HEK293 (cell line): ENCODE data around the gene SH3BP4.

ENCODE experiments used
- CTCF ChIA-PET: fragments of 350-600 bp; formaldehyde crosslinking; extraction: SDS; loops from one replicate; lab custom pipeline; 2021; ENCODE audit warnings: antibody characterized with exemption; lab: Yijun Ruan, JAX
- POLR2A ChIA-PET: fragments of 300-600 bp; formaldehyde crosslinking; extraction: SDS; loops from one replicate; lab custom pipeline; 2020; ENCODE audit warnings: antibody characterized with exemption, inconsistent platforms; lab: Yijun Ruan, JAX
- H3K27ac ChIP-seq: fragments of 200-500 bp; sonication (Bioruptor generic); 2 replicates; pipeline ENCODE4 v1.5.1; 2014; ENCODE audit warnings: low read depth, low read length, control low read depth, inconsistent platforms; ENCODE audit errors: extremely low read depth
- H3K36me3 ChIP-seq, 2 experiments: fragments of 200-500 bp in 1 of 2; sonication (Bioruptor generic) in 1 of 2; 1 replicate in 1 of 2; 2 replicates in 1 of 2; pipeline ENCODE4 v1.5.1; 2014 to 2017; ENCODE audit warnings: inconsistent platforms in 2 of 2, low read length in 2 of 2; ENCODE audit not compliant: control insufficient read depth in 2 of 2, insufficient read depth in 1 of 2
- H3K4me1 ChIP-seq: fragments of 200-500 bp; sonication (Bioruptor generic); 2 replicates; pipeline ENCODE4 v1.5.1; 2014; ENCODE audit warnings: mild to moderate bottlenecking, low read length, inconsistent platforms; ENCODE audit not compliant: control insufficient read depth, insufficient read depth
- H3K4me3 ChIP-seq: 2 replicates; pipeline ENCODE4 v1.5.1; 2011; ENCODE audit warnings: low read depth, mild to moderate bottlenecking, control low read depth, low read length, moderate library complexity
- H3K9me3 ChIP-seq: fragments of 200-500 bp; sonication (Bioruptor generic); 2 replicates; pipeline ENCODE4 v1.5.1; 2014; ENCODE audit warnings: low read depth, low read length, inconsistent platforms; ENCODE audit not compliant: control insufficient read depth, insufficient read depth
- EGR2 ChIP-seq: fragments of 450-650 bp; formaldehyde crosslinking; IDR thresholded peaks from 2 replicates; pipeline ENCODE4 v1.5.1; 2016; ENCODE audit warnings: low read depth, missing biosample characterization, missing genetic modification characterization
- FEZF1 ChIP-seq: fragments of 450-650 bp; formaldehyde crosslinking; IDR thresholded peaks from 2 replicates; pipeline ENCODE4 v1.5.1; 2016; ENCODE audit warnings: missing biosample characterization, missing genetic modification characterization
- MZF1 ChIP-seq: fragments of 450-650 bp; formaldehyde crosslinking; IDR thresholded peaks from 2 replicates; pipeline ENCODE4 v1.5.1; 2017; ENCODE audit warnings: missing biosample characterization, missing genetic modification characterization, borderline replicate concordance
- PRDM1 ChIP-seq: fragments of 450-650 bp; formaldehyde crosslinking; IDR thresholded peaks from 2 replicates; pipeline ENCODE4; 2016; ENCODE audit warnings: missing biosample characterization, missing genetic modification characterization
- RBAK ChIP-seq: fragments of 450-650 bp; formaldehyde crosslinking; IDR thresholded peaks from 2 replicates; pipeline ENCODE4 v1.5.1; 2016; ENCODE audit warnings: missing biosample characterization, missing genetic modification characterization
- SP7 ChIP-seq: fragments of 450-650 bp; formaldehyde crosslinking; IDR thresholded peaks from 2 replicates; pipeline ENCODE4 v1.5.1; 2016; ENCODE audit warnings: missing biosample characterization, missing genetic modification characterization
- ZBTB20 ChIP-seq: fragments of 450-650 bp; formaldehyde crosslinking; IDR thresholded peaks from 2 replicates; pipeline ENCODE4 v1.5.1; 2016; ENCODE audit warnings: missing biosample characterization, missing genetic modification characterization
- ZFHX2 ChIP-seq: fragments of 450-650 bp; formaldehyde crosslinking; conservative IDR thresholded peaks from 2 replicates; pipeline ENCODE4 v1.5.1; 2016; ENCODE audit warnings: missing biosample characterization, missing genetic modification characterization
- ZFP37 ChIP-seq: fragments of 450-650 bp; formaldehyde crosslinking; IDR thresholded peaks from 2 replicates; pipeline ENCODE4 v1.5.1; 2016; ENCODE audit warnings: missing biosample characterization, missing genetic modification characterization
- ZIC2 ChIP-seq: fragments of 450-650 bp; formaldehyde crosslinking; IDR thresholded peaks from 2 replicates; pipeline ENCODE4 v1.5.1; 2016; ENCODE audit warnings: missing biosample characterization, missing genetic modification characterization
- ZNF10 ChIP-seq: fragments of 450-650 bp; formaldehyde crosslinking; IDR thresholded peaks from 2 replicates; pipeline ENCODE4 v1.5.1; 2017; ENCODE audit warnings: missing biosample characterization, missing genetic modification characterization
- ZNF133 ChIP-seq: fragments of 450-650 bp; formaldehyde crosslinking; IDR thresholded peaks from 2 replicates; pipeline ENCODE4 v1.5.1; 2016; ENCODE audit warnings: missing biosample characterization, missing genetic modification characterization
- ZNF155 ChIP-seq: fragments of 450-650 bp; formaldehyde crosslinking; IDR thresholded peaks from 2 replicates; pipeline ENCODE4 v1.5.1; 2016; ENCODE audit warnings: missing biosample characterization, missing genetic modification characterization
- ZNF16 ChIP-seq: fragments of 450-650 bp; formaldehyde crosslinking; IDR thresholded peaks from 2 replicates; pipeline ENCODE4 v1.5.1; 2016; ENCODE audit warnings: low read depth, missing biosample characterization, missing genetic modification characterization
- ZNF184 ChIP-seq: fragments of 450-650 bp; IDR thresholded peaks from 2 replicates; pipeline ENCODE4 v1.5.1; 2018; ENCODE audit warnings: missing biosample characterization, mild to moderate bottlenecking, missing genetic modification characterization
- ZNF23 ChIP-seq: fragments of 450-650 bp; formaldehyde crosslinking; IDR thresholded peaks from 2 replicates; pipeline ENCODE4 v1.5.1; 2016; ENCODE audit warnings: missing biosample characterization, missing genetic modification characterization, borderline replicate concordance
- ZNF274 ChIP-seq, 2 experiments: fragments of 200-500 bp in 1 of 2; fragments of 450-650 bp in 1 of 2; sonication (Bioruptor generic) in 1 of 2; formaldehyde crosslinking in 1 of 2; IDR thresholded peaks; 2 replicates each; pipeline versions ENCODE4 v1.5.1 to v1.6.1; 2014 to 2016; ENCODE audit warnings: borderline replicate concordance in 1 of 2, inconsistent platforms in 1 of 2, low read length in 1 of 2, missing biosample characterization in 1 of 2, missing genetic modification characterization in 1 of 2
- ZNF391 ChIP-seq: fragments of 450-650 bp; formaldehyde crosslinking; IDR thresholded peaks from 2 replicates; pipeline ENCODE4 v1.5.1; 2016; ENCODE audit warnings: low read depth, missing biosample characterization, missing genetic modification characterization, borderline replicate concordance
- ZNF404 ChIP-seq: fragments of 450-650 bp; formaldehyde crosslinking; IDR thresholded peaks from 2 replicates; pipeline ENCODE4 v1.5.1; 2017; ENCODE audit warnings: missing biosample characterization, missing genetic modification characterization
- ZNF514 ChIP-seq: fragments of 450-650 bp; formaldehyde crosslinking; IDR thresholded peaks from 2 replicates; pipeline ENCODE4 v1.5.1; 2016; ENCODE audit warnings: missing biosample characterization, missing genetic modification characterization
- ZNF558 ChIP-seq: fragments of 450-650 bp; formaldehyde crosslinking; IDR thresholded peaks from 2 replicates; pipeline ENCODE4 v1.5.1; 2016; ENCODE audit warnings: missing biosample characterization, missing genetic modification characterization
- ZNF777 ChIP-seq: fragments of 450-650 bp; formaldehyde crosslinking; IDR thresholded peaks from 2 replicates; pipeline ENCODE4 v1.5.1; 2017; ENCODE audit warnings: missing biosample characterization, missing genetic modification characterization, borderline replicate concordance
- ZNF785 ChIP-seq: fragments of 450-650 bp; formaldehyde crosslinking; IDR thresholded peaks from 2 replicates; pipeline ENCODE4 v1.5.1; 2016; ENCODE audit warnings: missing biosample characterization, missing genetic modification characterization
- ZXDB ChIP-seq: fragments of 450-650 bp; formaldehyde crosslinking; IDR thresholded peaks from 2 replicates; pipeline ENCODE4 v1.5.1; 2016; ENCODE audit warnings: missing biosample characterization, missing genetic modification characterization
- TF ChIP-seq, protein P1 (sequence below): fragments of 450-650 bp; formaldehyde crosslinking; optimal IDR thresholded peaks from 2 replicates; pipeline ENCODE3; 2016; ENCODE audit warnings: missing biosample characterization, mild to moderate bottlenecking, missing genetic modification characterization
- TF ChIP-seq, protein P2 (sequence below): fragments of 450-650 bp; formaldehyde crosslinking; IDR thresholded peaks from 2 replicates; pipeline ENCODE4 v1.5.1; 2017; ENCODE audit warnings: missing biosample characterization, missing genetic modification characterization
- TF ChIP-seq, protein P3 (sequence below): fragments of 450-650 bp; formaldehyde crosslinking; IDR thresholded peaks from 2 replicates; pipeline ENCODE4 v1.5.1; 2017; ENCODE audit warnings: missing biosample characterization, missing genetic modification characterization
- TF ChIP-seq, protein P4 (sequence below): fragments of 450-650 bp; formaldehyde crosslinking; IDR thresholded peaks from 2 replicates; pipeline ENCODE4 v1.5.1; 2017; ENCODE audit warnings: missing biosample characterization, mild to moderate bottlenecking, missing genetic modification characterization, moderate library complexity

The SH3BP4 gene

GRCh38 chr2:235024191-235024860 is 72.5 kb downstream of the SH3BP4 start:
- Histone ChIP-seq H3K4me3 (no peak overlapping the region), H3K4me1 (peaks cover 9% of the 10 kb centered on the region), H3K9me3 (no peaks in the 10 kb centered on the region), H3K36me3 (no peaks in the 10 kb centered on the region), H3K27ac (no peak overlapping the region)
- no peak for TF ChIP-seq ZNF404 (tag by site-specific recombination)
- TF ChIP-seq ZBTB20 (tag by site-specific recombination), result no peak
- TF ChIP-seq FEZF1 (tag by site-specific recombination), result peak; percentile 34; the same call in 1 of the 2 replicates
- TF ChIP-seq ZIC2 (tag by site-specific recombination), result 0 out of 2 replicates have a peak, but pooled peaks have one; percentile 24
- TF ChIP-seq, all 188 proteins: peak for 2
- POLR2A ChIA-PET, result interaction anchor here (0.5 kb wide), 1 partner anchor 892 kb away, joined by 3 read pairs; no protein-coding TSS in a partner anchor
- CTCF ChIA-PET, result interaction anchor here (0.7 to 1.7 kb wide), 2 partner anchors 28 to 71 kb away, joined by 3 to 5 read pairs; no protein-coding TSS in a partner anchor

GRCh38 chr2:235024931-235025773 is 73.3 kb downstream of the SH3BP4 start:
- ChIA-PET POLR2A (interaction anchor here (0.5 to 1.1 kb wide), 3 partner anchors 14 to 893 kb away, joined by 3 read pairs; no protein-coding TSS in a partner anchor), CTCF (interaction anchor here (1.2 to 1.7 kb wide), 4 partner anchors 10 to 144 kb away, joined by 3 to 5 read pairs (median 4); no protein-coding TSS in a partner anchor)
- no peaks in the 10 kb centered on the region for H3K9me3 ChIP-seq

DNA sequence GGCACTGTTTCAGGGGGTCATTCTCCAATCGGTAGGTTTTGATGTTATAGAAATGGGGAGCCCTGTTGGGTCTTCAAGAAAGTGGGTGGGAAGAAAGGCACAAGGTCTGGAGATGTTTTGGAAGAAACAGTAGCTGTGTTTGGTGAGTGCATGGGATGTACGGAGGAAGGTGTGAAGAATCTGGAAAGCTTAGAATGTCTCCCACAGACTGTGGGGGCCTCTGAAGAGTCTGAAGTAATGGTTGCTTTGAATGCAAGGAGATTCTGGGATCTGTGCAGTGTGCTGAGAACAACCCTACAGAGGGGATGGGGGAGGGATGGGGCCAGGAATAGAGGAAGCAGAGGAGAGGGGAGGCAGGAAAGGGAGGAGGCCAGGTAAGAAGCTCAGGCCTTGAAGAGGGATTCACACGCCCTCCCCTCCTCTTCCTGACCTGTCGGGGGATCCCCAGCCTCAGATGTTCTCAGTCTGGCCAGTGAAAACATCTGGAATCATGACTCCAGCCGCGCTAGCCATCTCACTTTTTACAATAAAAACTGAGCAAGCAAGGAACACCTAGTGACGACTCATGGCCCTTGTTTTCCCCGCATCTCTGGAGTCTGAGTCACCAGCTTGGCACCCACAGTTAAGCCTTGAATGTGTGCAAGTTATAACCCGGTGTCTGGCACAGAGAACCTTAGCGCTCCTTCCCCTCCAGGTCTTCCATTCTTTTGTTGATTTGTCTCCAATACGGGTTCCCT is 74.2 kb downstream of the SH3BP4 start:
- ChIA-PET POLR2A (interaction anchor here (0.9 to 1.1 kb wide), 2 partner anchors 13 to 70 kb away, joined by 3 read pairs; no protein-coding TSS in a partner anchor), CTCF (interaction anchor here (1.2 to 1.7 kb wide), 4 partner anchors 11 to 144 kb away, joined by 3 to 5 read pairs (median 4); no protein-coding TSS in a partner anchor)
- H3K4me3 ChIP-seq, result no peak overlapping the region
- H3K4me1 ChIP-seq, result peaks cover 9% of the 10 kb centered on the region
- H3K36me3 ChIP-seq, result no peaks in the 10 kb centered on the region
- no peak overlapping the region for H3K27ac ChIP-seq
- no peaks in the 10 kb centered on the region for H3K9me3 ChIP-seq
- TF ChIP-seq PRDM1, result peak; percentile 70
- 0 out of 2 replicates have a peak, but pooled peaks have one; percentile 6 for TF ChIP-seq ZFHX2
- TF ChIP-seq SP7 (tag by site-specific recombination), result 0 out of 2 replicates have a peak, but pooled peaks have one; percentile 13
- no peak for TF ChIP-seq ZNF184 (tag by site-specific recombination)
- no peak for TF ChIP-seq ZIC2 (tag by site-specific recombination)
- TF ChIP-seq ZXDB (tag by site-specific recombination), result no peak
- TF ChIP-seq, protein P1, sequence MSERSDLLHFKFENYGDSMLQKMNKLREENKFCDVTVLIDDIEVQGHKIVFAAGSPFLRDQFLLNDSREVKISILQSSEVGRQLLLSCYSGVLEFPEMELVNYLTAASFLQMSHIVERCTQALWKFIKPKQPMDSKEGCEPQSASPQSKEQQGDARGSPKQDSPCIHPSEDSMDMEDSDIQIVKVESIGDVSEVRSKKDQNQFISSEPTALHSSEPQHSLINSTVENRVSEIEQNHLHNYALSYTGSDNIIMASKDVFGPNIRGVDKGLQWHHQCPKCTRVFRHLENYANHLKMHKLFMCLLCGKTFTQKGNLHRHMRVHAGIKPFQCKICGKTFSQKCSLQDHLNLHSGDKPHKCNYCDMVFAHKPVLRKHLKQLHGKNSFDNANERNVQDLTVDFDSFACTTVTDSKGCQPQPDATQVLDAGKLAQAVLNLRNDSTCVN, result no peak
- TF ChIP-seq, protein P2, sequence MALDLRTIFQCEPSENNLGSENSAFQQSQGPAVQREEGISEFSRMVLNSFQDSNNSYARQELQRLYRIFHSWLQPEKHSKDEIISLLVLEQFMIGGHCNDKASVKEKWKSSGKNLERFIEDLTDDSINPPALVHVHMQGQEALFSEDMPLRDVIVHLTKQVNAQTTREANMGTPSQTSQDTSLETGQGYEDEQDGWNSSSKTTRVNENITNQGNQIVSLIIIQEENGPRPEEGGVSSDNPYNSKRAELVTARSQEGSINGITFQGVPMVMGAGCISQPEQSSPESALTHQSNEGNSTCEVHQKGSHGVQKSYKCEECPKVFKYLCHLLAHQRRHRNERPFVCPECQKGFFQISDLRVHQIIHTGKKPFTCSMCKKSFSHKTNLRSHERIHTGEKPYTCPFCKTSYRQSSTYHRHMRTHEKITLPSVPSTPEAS, result no peak

More at GRCh38 chr2:235024931-235025773, 73.3 kb downstream of the SH3BP4 start:
- Histone ChIP-seq H3K4me3 (no peak overlapping the region), H3K27ac (no peak overlapping the region), H3K36me3 (no peaks in the 10 kb centered on the region), H3K4me1 (peaks cover 9% of the 10 kb centered on the region)
- TF ChIP-seq ZNF785 (tag by site-specific recombination) (no peak), ZNF391 (tag by site-specific recombination) (no peak), RBAK (no peak), ZNF274 (IDR thresholded peaks at IDR 0.05; ENCODE audit: low read length) (no peak), ZNF274 (tag by site-specific recombination; IDR thresholded peaks at IDR 0.05; ENCODE audit: borderline replicate concordance) (no peak), MZF1 (no peak), ZNF155 (tag by site-specific recombination) (no peak), ZNF514 (tag by site-specific recombination) (no peak), ZFP37 (tag by site-specific recombination) (no peak), ZNF133 (tag by site-specific recombination) (no peak), ZNF777 (no peak), FEZF1 (tag by site-specific recombination) (no peak), ZNF558 (no peak), ZNF23 (no peak), ZNF16 (no peak), ZFHX2 (no peak), EGR2 (tag by site-specific recombination) (no peak), ZNF10 (tag by site-specific recombination) (no peak)
- TF ChIP-seq, protein P3, sequence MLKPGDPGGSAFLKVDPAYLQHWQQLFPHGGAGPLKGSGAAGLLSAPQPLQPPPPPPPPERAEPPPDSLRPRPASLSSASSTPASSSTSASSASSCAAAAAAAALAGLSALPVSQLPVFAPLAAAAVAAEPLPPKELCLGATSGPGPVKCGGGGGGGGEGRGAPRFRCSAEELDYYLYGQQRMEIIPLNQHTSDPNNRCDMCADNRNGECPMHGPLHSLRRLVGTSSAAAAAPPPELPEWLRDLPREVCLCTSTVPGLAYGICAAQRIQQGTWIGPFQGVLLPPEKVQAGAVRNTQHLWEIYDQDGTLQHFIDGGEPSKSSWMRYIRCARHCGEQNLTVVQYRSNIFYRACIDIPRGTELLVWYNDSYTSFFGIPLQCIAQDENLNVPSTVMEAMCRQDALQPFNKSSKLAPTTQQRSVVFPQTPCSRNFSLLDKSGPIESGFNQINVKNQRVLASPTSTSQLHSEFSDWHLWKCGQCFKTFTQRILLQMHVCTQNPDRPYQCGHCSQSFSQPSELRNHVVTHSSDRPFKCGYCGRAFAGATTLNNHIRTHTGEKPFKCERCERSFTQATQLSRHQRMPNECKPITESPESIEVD (tag by site-specific recombination), result no peak
- TF ChIP-seq, protein P4, sequence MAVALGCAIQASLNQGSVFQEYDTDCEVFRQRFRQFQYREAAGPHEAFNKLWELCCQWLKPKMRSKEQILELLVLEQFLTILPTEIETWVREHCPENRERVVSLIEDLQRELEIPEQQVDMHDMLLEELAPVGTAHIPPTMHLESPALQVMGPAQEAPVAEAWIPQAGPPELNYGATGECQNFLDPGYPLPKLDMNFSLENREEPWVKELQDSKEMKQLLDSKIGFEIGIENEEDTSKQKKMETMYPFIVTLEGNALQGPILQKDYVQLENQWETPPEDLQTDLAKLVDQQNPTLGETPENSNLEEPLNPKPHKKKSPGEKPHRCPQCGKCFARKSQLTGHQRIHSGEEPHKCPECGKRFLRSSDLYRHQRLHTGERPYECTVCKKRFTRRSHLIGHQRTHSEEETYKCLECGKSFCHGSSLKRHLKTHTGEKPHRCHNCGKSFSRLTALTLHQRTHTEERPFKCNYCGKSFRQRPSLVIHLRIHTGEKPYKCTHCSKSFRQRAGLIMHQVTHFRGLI (tag by site-specific recombination), result no peak
